Epithelial cell of proximal tubule (primary cell): Measurements from ENCODE around the gene MLF2. TPM values are rescaled to one million over a fixed set of nuclear protein-coding genes. Genes with fewer than 3 reads are reported as not detected.

Experiments
- DNase-seq: peaks from one replicate; pipeline ENCODE4 v3.0.0-alpha.2; 2011; ENCODE audit warnings: low read depth
- H3K4me3 ChIP-seq: 2 replicates; pipeline ENCODE4 v1.5.1; 2011; ENCODE audit warnings: low read depth, mild to moderate bottlenecking, low read length
- CTCF ChIP-seq: conservative IDR thresholded peaks from 2 replicates; pipeline ENCODE4 v1.5.1; 2012; ENCODE audit warnings: low read depth, mild to moderate bottlenecking, low read length
- total RNA-seq: library from RNA; depleted of rRNA; stranded (reverse); fragments of >200 nt; gene quantifications from 2 replicates; pipeline ENCODE4 v1.2.3, GENCODE V29; 2015

Gene MLF2
- total RNA-seq, 1 donor from 2014 or later: 185 TPM

GRCh38 chr12:6783828-6784227 lies 30.9 kb upstream of the MLF2 start:
- no peak for DNase-seq
- H3K4me3 ChIP-seq: no peak overlapping the region
- TF ChIP-seq CTCF: no peak

GRCh38 chr12:6782850-6783566 lies 30.1 kb upstream of the MLF2 start:
- no peak overlapping the region for H3K4me3 ChIP-seq
- TF ChIP-seq CTCF: no peak
- no peak for DNase-seq

GRCh38 chr12:6782119-6782518 lies 29.2 kb upstream of the MLF2 start:
- TF ChIP-seq CTCF: no peak
- DNase-seq: no peak
- H3K4me3 ChIP-seq: no peak overlapping the region

- DNase-seq: no peak
- no peak overlapping the region for H3K4me3 ChIP-seq
- TF ChIP-seq CTCF: no peak
Measured at GRCh38 chr12:6780573-6780972, 27.6 kb upstream of the MLF2 start.

- H3K4me3 ChIP-seq: no peak overlapping the region
- no peak for DNase-seq
- TF ChIP-seq CTCF: no peak
Measured at GRCh38 chr12:6779708-6780432, 26.9 kb upstream of the MLF2 start.

- H3K4me3 ChIP-seq: peak overlapping the region; percentile 56
- DNase-seq: peak; percentile 40
- TF ChIP-seq CTCF: peak; percentile 97
Measured at GRCh38 chr12:6778574-6779550, 25.9 kb upstream of the MLF2 start.
